Endodermal cell (in vitro differentiated cells): ENCODE results near the gene ACSM6. TPM values are rescaled to one million over a fixed set of nuclear protein-coding genes. Genes with fewer than 3 reads are reported as not detected.

Experiments
- DNase-seq: peaks from one replicate; pipeline ENCODE4 v3.0.0-alpha.2; 2017
- H3K27ac ChIP-seq: 2 replicates; pipeline ENCODE4 v1.5.1; 2013; ENCODE audit warnings: mild to moderate bottlenecking, low read depth, low read length, moderate library complexity
- H3K27me3 ChIP-seq: 2 replicates; pipeline ENCODE4 v1.6.1; 2013; ENCODE audit warnings: mild to moderate bottlenecking, low read length, moderate library complexity; ENCODE audit not compliant: insufficient read depth, control insufficient read depth, poor library complexity, severe bottlenecking
- H3K36me3 ChIP-seq: 2 replicates; pipeline ENCODE4 v1.7.0; 2013; ENCODE audit warnings: mild to moderate bottlenecking, low read length, moderate library complexity; ENCODE audit not compliant: control insufficient read depth, insufficient read depth
- H3K4me1 ChIP-seq: one replicate; pipeline ENCODE4 v1.7.0; 2013; ENCODE audit warnings: low read length; ENCODE audit not compliant: control insufficient read depth, insufficient read depth
- H3K4me3 ChIP-seq: 2 replicates; pipeline ENCODE4 v1.5.1; 2013; ENCODE audit warnings: mild to moderate bottlenecking, low read length, moderate library complexity
- H3K9ac ChIP-seq: 2 replicates; pipeline ENCODE4 v1.6.1; 2013; ENCODE audit warnings: mild to moderate bottlenecking, low read length, moderate library complexity; ENCODE audit not compliant: poor library complexity, severe bottlenecking; ENCODE audit errors: extremely low read depth
- H3K9me3 ChIP-seq: 2 replicates; pipeline ENCODE4 v1.6.1; 2013; ENCODE audit warnings: mild to moderate bottlenecking, low read length, moderate library complexity; ENCODE audit not compliant: control insufficient read depth
- H3K27ac Mint-ChIP-seq: 2 replicates; pipeline ENCODE4 v1.8.0; 2020; ENCODE audit warnings: mixed read lengths
- H3K27me3 Mint-ChIP-seq: 2 replicates; pipeline ENCODE4 v1.8.0; 2021; ENCODE audit warnings: mild to moderate bottlenecking, mixed read lengths; ENCODE audit not compliant: insufficient read depth
- H3K36me3 Mint-ChIP-seq: 2 replicates; pipeline ENCODE4 v1.8.0; 2020; ENCODE audit warnings: low read depth, mixed read lengths
- H3K4me1 Mint-ChIP-seq: 2 replicates; pipeline ENCODE4 v1.8.0; 2020; ENCODE audit warnings: mixed read lengths
- H3K4me3 Mint-ChIP-seq: 2 replicates; pipeline ENCODE4 v1.8.0; 2020; ENCODE audit warnings: mild to moderate bottlenecking, moderate library complexity, mixed read lengths
- H3K9me3 Mint-ChIP-seq: 2 replicates; pipeline ENCODE4 v1.8.0; 2020; ENCODE audit warnings: mild to moderate bottlenecking, mixed read lengths
- WGBS, 2 experiments: methylation state at CpG; one replicate each; pipeline versions ENCODE4 v1.1.5 to v1.1.7; 2013; ENCODE audit warnings: missing lambda C conversion rate in 2 of 2, mixed read lengths in 1 of 2; ENCODE audit not compliant: insufficient coverage in 1 of 2, insufficient read length in 1 of 2; 5-methylcytosine and 5-hydroxymethylcytosine counted together
- total RNA-seq, 2 donors: library from RNA; stranded (reverse); fragmentation: NEBNext Ultra II Directional in 1 of 2; extraction: Animal tissue kit (Norgen Biotek cat#: 25700) in 1 of 2; gene quantifications; 2 replicates in 1 of 2; 3 replicates in 1 of 2; pipeline ENCODE4 v1.2.1, GENCODE V29; 2021
- TF ChIP-seq, protein P1 (sequence below): fragments of 200-600 bp; sonication (generic); conservative IDR thresholded peaks from 2 replicates; pipeline ENCODE4 v1.5.0; 2021; ENCODE audit warnings: antibody characterized with exemption, mild to moderate bottlenecking

Gene ACSM6
- total RNA-seq, 2 donors from 2014 or later, result not detected

DNA sequence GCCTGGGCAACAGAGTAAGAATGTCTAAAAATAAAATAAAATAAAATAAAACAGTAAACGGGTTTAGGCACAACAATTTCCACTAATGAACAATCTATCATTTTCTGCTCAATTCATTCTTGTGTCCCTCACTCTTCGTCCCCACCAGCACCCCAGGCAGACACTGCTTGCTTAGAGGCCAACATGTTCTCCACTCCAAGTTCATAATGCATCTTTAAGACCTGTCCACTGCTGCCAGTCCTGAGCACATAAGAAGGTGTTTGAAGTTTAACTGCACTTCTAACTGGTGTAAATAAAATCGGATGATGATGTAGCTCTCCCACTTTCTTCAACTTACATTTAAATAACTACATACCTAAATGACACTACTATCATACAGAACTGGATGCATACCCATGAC lies 83.6 kb downstream of the ACSM6 start:
- WGBS, 2 experiments, result 78 to 81% methylated on average over 3 of the region's 3 CpGs
- Histone ChIP-seq H3K36me3 (peaks cover 72% of the 10 kb centered on the region), H3K4me1 (peaks cover 28% of the 10 kb centered on the region), H3K4me3 (no peak overlapping the region), H3K9ac (no peak overlapping the region), H3K27ac (no peak overlapping the region), H3K27me3 (no peaks in the 10 kb centered on the region), H3K9me3 (peaks cover 7% of the 10 kb centered on the region)
- Mint-ChIP-seq H3K4me3 (no peak overlapping the region), H3K27me3 (no peaks in the 10 kb centered on the region), H3K27ac (no peak overlapping the region), H3K36me3 (peaks cover 14% of the 10 kb centered on the region), H3K4me1 (peaks cover 65% of the 10 kb centered on the region), H3K9me3 (peaks cover 4% of the 10 kb centered on the region)
- no peak for DNase-seq
- TF ChIP-seq, protein P1, sequence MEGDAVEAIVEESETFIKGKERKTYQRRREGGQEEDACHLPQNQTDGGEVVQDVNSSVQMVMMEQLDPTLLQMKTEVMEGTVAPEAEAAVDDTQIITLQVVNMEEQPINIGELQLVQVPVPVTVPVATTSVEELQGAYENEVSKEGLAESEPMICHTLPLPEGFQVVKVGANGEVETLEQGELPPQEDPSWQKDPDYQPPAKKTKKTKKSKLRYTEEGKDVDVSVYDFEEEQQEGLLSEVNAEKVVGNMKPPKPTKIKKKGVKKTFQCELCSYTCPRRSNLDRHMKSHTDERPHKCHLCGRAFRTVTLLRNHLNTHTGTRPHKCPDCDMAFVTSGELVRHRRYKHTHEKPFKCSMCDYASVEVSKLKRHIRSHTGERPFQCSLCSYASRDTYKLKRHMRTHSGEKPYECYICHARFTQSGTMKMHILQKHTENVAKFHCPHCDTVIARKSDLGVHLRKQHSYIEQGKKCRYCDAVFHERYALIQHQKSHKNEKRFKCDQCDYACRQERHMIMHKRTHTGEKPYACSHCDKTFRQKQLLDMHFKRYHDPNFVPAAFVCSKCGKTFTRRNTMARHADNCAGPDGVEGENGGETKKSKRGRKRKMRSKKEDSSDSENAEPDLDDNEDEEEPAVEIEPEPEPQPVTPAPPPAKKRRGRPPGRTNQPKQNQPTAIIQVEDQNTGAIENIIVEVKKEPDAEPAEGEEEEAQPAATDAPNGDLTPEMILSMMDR, result no peak

Other genes starting within 250 kb of the ACSM6 start
- gene CYP2C8, start 124.7 kb upstream of the ACSM6 start, total RNA-seq, result 1 to 10 TPM; 3.1 to 3.4 TPM
- 100 to 1,000 TPM in 1 of 2 donors, 10 to 100 TPM in 1; 93.9 to 158 TPM for gene PDLIM1, start 96.8 kb downstream of the ACSM6 start, total RNA-seq